Right lobe of liver (tissue), 4 donors: Measurements from ENCODE around the gene C2orf66.

ENCODE experiments used
- POLR2A ChIP-seq: fragments of 450-650 bp; IDR thresholded peaks from one replicate; pipeline ENCODE4 v1.6.1; 2017; ENCODE audit warnings: antibody characterized with exemption, mild to moderate bottlenecking
- TF ChIP-seq, protein P1 (sequence below), 4 donors: fragments of 200-600 bp in 3 of 4; fragments of 450-650 bp in 1 of 4; IDR thresholded peaks; one replicate each; pipeline versions ENCODE4 v1.5.1 to v1.8.0; 2016 to 2022; ENCODE audit warnings: antibody characterized with exemption in 4 of 4, mild to moderate bottlenecking in 2 of 4
- donor health status: DM: no; HTN: no; CAD: no.
- donor health status: DM: no; HTN: no; CAD: no.
- donor health status: DM: no; HTN: yes; CAD: no.

- TF ChIP-seq, protein P1, sequence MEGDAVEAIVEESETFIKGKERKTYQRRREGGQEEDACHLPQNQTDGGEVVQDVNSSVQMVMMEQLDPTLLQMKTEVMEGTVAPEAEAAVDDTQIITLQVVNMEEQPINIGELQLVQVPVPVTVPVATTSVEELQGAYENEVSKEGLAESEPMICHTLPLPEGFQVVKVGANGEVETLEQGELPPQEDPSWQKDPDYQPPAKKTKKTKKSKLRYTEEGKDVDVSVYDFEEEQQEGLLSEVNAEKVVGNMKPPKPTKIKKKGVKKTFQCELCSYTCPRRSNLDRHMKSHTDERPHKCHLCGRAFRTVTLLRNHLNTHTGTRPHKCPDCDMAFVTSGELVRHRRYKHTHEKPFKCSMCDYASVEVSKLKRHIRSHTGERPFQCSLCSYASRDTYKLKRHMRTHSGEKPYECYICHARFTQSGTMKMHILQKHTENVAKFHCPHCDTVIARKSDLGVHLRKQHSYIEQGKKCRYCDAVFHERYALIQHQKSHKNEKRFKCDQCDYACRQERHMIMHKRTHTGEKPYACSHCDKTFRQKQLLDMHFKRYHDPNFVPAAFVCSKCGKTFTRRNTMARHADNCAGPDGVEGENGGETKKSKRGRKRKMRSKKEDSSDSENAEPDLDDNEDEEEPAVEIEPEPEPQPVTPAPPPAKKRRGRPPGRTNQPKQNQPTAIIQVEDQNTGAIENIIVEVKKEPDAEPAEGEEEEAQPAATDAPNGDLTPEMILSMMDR (IDR thresholded peaks at IDR 0.05) = no peak
- no peak for TF ChIP-seq POLR2A
These were observed 44.3 kb upstream of the C2orf66 start for GRCh38 chr2:196853301-196854087.
